Vagina (tissue), 2 donors: ENCODE measurements around the gene SDC3. TPM values are rescaled to one million over a fixed set of nuclear protein-coding genes. Genes with fewer than 3 reads are reported as not detected.

ENCODE experiments used
- DNase-seq, 2 donors: peaks; one replicate each; pipeline ENCODE4 v3.0.0-alpha.2; 2017; ENCODE audit errors: extremely low spot score in 2 of 2
- H3K27ac ChIP-seq: fragments of 200-600 bp; sonication (generic); one replicate; pipeline ENCODE4 v1.5.1; 2019
- H3K27me3 ChIP-seq: fragments of 200-600 bp; sonication (generic); one replicate; pipeline ENCODE4 v1.5.1; 2019
- H3K36me3 ChIP-seq, 2 donors: fragments of 200-600 bp; sonication (generic); one replicate each; pipeline ENCODE4 v1.5.1; 2017 to 2019
- H3K4me1 ChIP-seq: fragments of 200-600 bp; sonication (generic); one replicate; pipeline ENCODE4 v1.5.1; 2019
- H3K4me3 ChIP-seq, 2 donors: fragments of 200-600 bp; sonication (generic); 1 replicate in 1 of 2; 2 replicates in 1 of 2; pipeline ENCODE4 v1.5.1; 2016 to 2019
- H3K9me3 ChIP-seq: fragments of 200-600 bp; sonication (generic); one replicate; pipeline ENCODE4 v1.5.1; 2019
- CTCF ChIP-seq, 3 experiments: fragments of 450-650 bp in 2 of 3; fragments of 200-600 bp in 1 of 3; sonication (generic) in 1 of 3; IDR thresholded peaks; one replicate each; pipeline ENCODE4 v1.5.1; 2017 to 2019; ENCODE audit warnings: antibody characterized with exemption in 3 of 3, mild to moderate bottlenecking in 2 of 3, moderate library complexity in 2 of 3
- POLR2A ChIP-seq, 2 donors: fragments of 450-650 bp; IDR thresholded peaks; one replicate each; pipeline ENCODE4 v1.6.1; 2017; ENCODE audit warnings: antibody characterized with exemption in 2 of 2, mild to moderate bottlenecking in 2 of 2, moderate library complexity in 2 of 2
- POLR2AphosphoS5 ChIP-seq, 2 donors: sonication (generic); formaldehyde crosslinking; IDR thresholded peaks; one replicate each; pipeline ENCODE4 v1.9.0; 2017; ENCODE audit warnings: antibody characterized with exemption in 2 of 2, mild to moderate bottlenecking in 2 of 2, low read depth in 1 of 2; ENCODE audit not compliant: insufficient read depth in 1 of 2
- intact Hi-C: fragments of 100-400 bp; cut with DNase I; formaldehyde crosslinking; loops from one replicate; pipeline ENCODE4 v1.15.1; 2023
- total RNA-seq: library from RNA; depleted of rRNA; stranded (reverse); fragments of >200 nt; gene quantifications from one replicate; pipeline ENCODE4 v1.2.3, GENCODE V29; 2016

Gene SDC3
- total RNA-seq, 1 donor from 2014 or later = 20.1 TPM

- Histone ChIP-seq H3K4me3 (no peak overlapping the region), H3K27ac (no peak overlapping the region), H3K9me3 (no peaks in the 10 kb centered on the region), H3K4me1 (peaks cover 12% of the 10 kb centered on the region), H3K36me3 (no peaks in the 10 kb centered on the region), H3K27me3 (no peaks in the 10 kb centered on the region)
- TF ChIP-seq POLR2A (IDR thresholded peaks at IDR 0.05) = no peak
- intact Hi-C loops = no loop called here
- DNase-seq = no peak
Observed at GRCh38 chr1:30893776-30894507, 14.6 kb downstream of the SDC3 start.

- Histone ChIP-seq H3K4me3 (no peak overlapping the region), H3K27ac (no peak overlapping the region), H3K9me3 (no peaks in the 10 kb centered on the region), H3K4me1 (peaks cover 24% of the 10 kb centered on the region), H3K36me3 (no peaks in the 10 kb centered on the region), H3K27me3 (no peaks in the 10 kb centered on the region)
- intact Hi-C loops = no loop called here
- DNase-seq = no peak
- TF ChIP-seq POLR2AphosphoS5 (IDR thresholded peaks at IDR 0.05; ENCODE audit: insufficient read depth in 1 of 2, low read depth in 1 of 2) (no peak), CTCF (IDR thresholded peaks at IDR 0.05) (no peak), POLR2A (IDR thresholded peaks at IDR 0.05) (no peak)
Observed at GRCh38 chr1:30892671-30893073, 15.9 kb downstream of the SDC3 start.

- DNase-seq = no peak
- H3K36me3 ChIP-seq = no peaks in the 10 kb centered on the region
- intact Hi-C loops = no loop called here
- H3K9me3 ChIP-seq = no peaks in the 10 kb centered on the region
- no peak overlapping the region for H3K4me3 ChIP-seq
- H3K27ac ChIP-seq = no peak overlapping the region
- H3K27me3 ChIP-seq = no peaks in the 10 kb centered on the region
- H3K4me1 ChIP-seq = peaks cover 24% of the 10 kb centered on the region
- no peak for TF ChIP-seq CTCF (IDR thresholded peaks at IDR 0.05)
- TF ChIP-seq POLR2A (IDR thresholded peaks at IDR 0.05) = no peak
- TF ChIP-seq POLR2AphosphoS5 (IDR thresholded peaks at IDR 0.05; ENCODE audit: insufficient read depth in 1 of 2, low read depth in 1 of 2) = no peak
Observed at GRCh38 chr1:30891227-30891552, 17.4 kb downstream of the SDC3 start.

GRCh38 chr1:30890502-30891226 is 17.9 kb downstream of the SDC3 start:
- intact Hi-C loops = no loop called here
- TF ChIP-seq CTCF (IDR thresholded peaks at IDR 0.05) = no peak
- TF ChIP-seq POLR2AphosphoS5 (IDR thresholded peaks at IDR 0.05; ENCODE audit: insufficient read depth in 1 of 2, low read depth in 1 of 2) = no peak
- no peak for TF ChIP-seq POLR2A (IDR thresholded peaks at IDR 0.05)
- peaks cover 24% of the 10 kb centered on the region for H3K4me1 ChIP-seq

GRCh38 chr1:30889511-30889910 is 19.0 kb downstream of the SDC3 start:
- intact Hi-C loops = no loop called here
- H3K4me1 ChIP-seq = peaks cover 24% of the 10 kb centered on the region
- H3K9me3 ChIP-seq = no peaks in the 10 kb centered on the region
- TF ChIP-seq POLR2A (IDR thresholded peaks at IDR 0.05) (no peak), POLR2AphosphoS5 (IDR thresholded peaks at IDR 0.05; ENCODE audit: insufficient read depth in 1 of 2, low read depth in 1 of 2) (no peak), CTCF (IDR thresholded peaks at IDR 0.05) (no peak)
- no peak overlapping the region for H3K4me3 ChIP-seq
- peak overlapping the region; percentile 77 for H3K27ac ChIP-seq
- no peaks in the 10 kb centered on the region for H3K36me3 ChIP-seq
- no peak for DNase-seq
- H3K27me3 ChIP-seq = no peaks in the 10 kb centered on the region

More at GRCh38 chr1:30890502-30891226, 17.9 kb downstream of the SDC3 start:
- Histone ChIP-seq H3K27ac (no peak overlapping the region), H3K4me3 (no peak overlapping the region), H3K9me3 (no peaks in the 10 kb centered on the region), H3K27me3 (no peaks in the 10 kb centered on the region), H3K36me3 (no peaks in the 10 kb centered on the region)
- DNase-seq = no peak
